CD4-positive, CD25-positive, alpha-beta regulatory T cell (primary cell): ENCODE measurements around the gene HS3ST5. TPM values are rescaled to one million over a fixed set of nuclear protein-coding genes. Genes with fewer than 3 reads are reported as not detected.

Source experiments
- ATAC-seq, 2 donors: fragments of 150-1000 bp; cut with Tn5 transposase; one replicate each; pipeline ENCODE4 v1.10.0; 2021; ENCODE audit warnings: low read depth in 2 of 2, moderate number of reproducible peaks in 2 of 2, moderate library complexity in 1 of 2
- DNase-seq, 3 donors: peaks; one replicate each; pipeline versions ENCODE4 v3.0.0 to v3.0.0-alpha.2; 2012 to 2022; ENCODE audit warnings: mixed read lengths in 1 of 3
- H3K27ac ChIP-seq: one replicate; pipeline ENCODE4 v1.7.0; 2013; ENCODE audit warnings: mild to moderate bottlenecking, low read length; ENCODE audit not compliant: insufficient read depth, poor library complexity, severe bottlenecking
- H3K27me3 ChIP-seq: one replicate; pipeline ENCODE4 v1.7.0; 2013; ENCODE audit warnings: low read length; ENCODE audit not compliant: control insufficient read depth, insufficient read depth
- H3K36me3 ChIP-seq: one replicate; pipeline ENCODE4 v1.7.0; 2013; ENCODE audit warnings: mild to moderate bottlenecking, low read length, moderate library complexity; ENCODE audit not compliant: control insufficient read depth, insufficient read depth
- H3K4me1 ChIP-seq: 2 replicates; pipeline ENCODE4 v1.7.0; 2013; ENCODE audit warnings: mild to moderate bottlenecking, low read length; ENCODE audit not compliant: insufficient read depth, control insufficient read depth, poor library complexity, severe bottlenecking
- H3K4me3 ChIP-seq: one replicate; pipeline ENCODE4 v1.7.0; 2013; ENCODE audit warnings: low read depth, mild to moderate bottlenecking, low read length, moderate library complexity
- H3K9me3 ChIP-seq, 2 experiments: 1 replicate in 1 of 2; 2 replicates in 1 of 2; pipeline ENCODE4 v1.7.0; 2013; ENCODE audit warnings: low read length in 2 of 2, mild to moderate bottlenecking in 1 of 2, moderate library complexity in 1 of 2; ENCODE audit not compliant: control insufficient read depth in 2 of 2
- H3K27ac Mint-ChIP-seq, 3 donors: one replicate each; pipeline ENCODE4 v1.8.0; 2020 to 2022; ENCODE audit warnings: mild to moderate bottlenecking in 3 of 3, mixed read lengths in 3 of 3, moderate library complexity in 2 of 3
- H3K27me3 Mint-ChIP-seq: one replicate; pipeline ENCODE4 v1.8.0; 2022; ENCODE audit warnings: mild to moderate bottlenecking, mixed read lengths
- H3K36me3 Mint-ChIP-seq: one replicate; pipeline ENCODE4 v1.8.0; 2020; ENCODE audit warnings: mixed read lengths
- H3K4me1 Mint-ChIP-seq, 4 donors: one replicate each; pipeline ENCODE4 v1.8.0; 2020 to 2022; ENCODE audit warnings: mixed read lengths in 4 of 4, mild to moderate bottlenecking in 1 of 4
- H3K4me3 Mint-ChIP-seq, 4 donors: one replicate each; pipeline ENCODE4 v1.8.0; 2020 to 2022; ENCODE audit warnings: mild to moderate bottlenecking in 4 of 4, mixed read lengths in 4 of 4, moderate library complexity in 3 of 4
- H3K9me3 Mint-ChIP-seq, 7 donors: one replicate each; pipeline ENCODE4 v1.8.0; 2020 to 2022; ENCODE audit warnings: mixed read lengths in 7 of 7, mild to moderate bottlenecking in 3 of 7, moderate library complexity in 2 of 7
- polyA plus RNA-seq, 4 donors: library from polyadenylated mRNA; unstranded; fragments of 300-500 nt; fragmentation: Illumina TruSeq; gene quantifications; one replicate each; pipeline ENCODE4 v1.2.3, GENCODE V29; 2021
- total RNA-seq: library from RNA; stranded (reverse); gene quantifications from one replicate; pipeline ENCODE4 v1.2.3, GENCODE V29; 2022

HS3ST5 gene
- total and polyA plus RNA-seq, 5 donors from 2014 or later = not detected

DNA sequence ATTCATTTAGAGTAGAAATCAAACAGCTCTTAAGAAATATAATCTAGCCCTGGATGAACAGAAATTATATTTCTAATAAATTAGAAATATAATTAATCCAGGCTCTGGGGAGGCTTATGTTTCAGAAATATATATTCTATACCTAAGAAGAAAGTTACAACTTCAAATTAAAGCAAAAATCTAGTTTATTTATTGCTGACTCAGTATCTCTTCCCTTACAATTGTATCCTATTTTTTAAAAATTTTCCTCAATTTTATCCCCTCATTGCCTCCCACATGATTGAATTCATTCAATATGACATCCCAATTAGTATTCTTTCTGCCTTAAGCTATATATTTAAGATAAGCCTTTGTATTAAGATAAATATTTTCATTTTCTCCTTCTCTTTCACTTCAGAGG, 71.4 kb downstream of the HS3ST5 start:
- H3K36me3 ChIP-seq = no peaks in the 10 kb centered on the region
- no peaks in the 10 kb centered on the region for H3K4me1 ChIP-seq
- Mint-ChIP-seq H3K27me3 (no peaks in the 10 kb centered on the region), H3K36me3 (no peaks in the 10 kb centered on the region), H3K4me1 (no peaks in the 10 kb centered on the region), H3K27ac (no peak overlapping the region), H3K9me3 (peaks cover 0 to 4% (median 0%) of the 10 kb centered on the region in 7 donors), H3K4me3 (no peak overlapping the region)
- H3K27ac ChIP-seq = no peak overlapping the region
- no peak for DNase-seq
- H3K27me3 ChIP-seq = no peaks in the 10 kb centered on the region
- no peak overlapping the region for H3K4me3 ChIP-seq
- H3K9me3 ChIP-seq = no peaks in the 10 kb centered on the region
- ATAC-seq = no peak

DNA sequence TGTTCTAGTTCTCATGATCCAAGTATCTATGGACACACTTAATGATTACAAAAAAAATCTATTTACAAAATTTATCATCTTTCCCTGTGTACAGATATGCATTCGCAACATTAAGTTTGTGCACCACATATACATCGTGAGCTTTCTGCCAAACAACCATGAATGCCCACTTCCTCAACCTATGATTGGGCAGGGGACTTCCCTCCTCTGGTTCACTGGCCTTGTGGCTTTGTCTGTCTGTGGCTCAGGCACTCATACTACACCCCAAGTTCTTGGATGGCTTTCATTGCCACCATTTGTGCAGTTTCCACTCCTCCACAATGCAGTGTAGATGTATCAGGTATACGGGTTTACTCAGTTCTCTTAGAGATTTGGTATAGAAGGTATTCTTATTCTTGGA, 74.9 kb downstream of the HS3ST5 start:
- ATAC-seq = no peak

DNA sequence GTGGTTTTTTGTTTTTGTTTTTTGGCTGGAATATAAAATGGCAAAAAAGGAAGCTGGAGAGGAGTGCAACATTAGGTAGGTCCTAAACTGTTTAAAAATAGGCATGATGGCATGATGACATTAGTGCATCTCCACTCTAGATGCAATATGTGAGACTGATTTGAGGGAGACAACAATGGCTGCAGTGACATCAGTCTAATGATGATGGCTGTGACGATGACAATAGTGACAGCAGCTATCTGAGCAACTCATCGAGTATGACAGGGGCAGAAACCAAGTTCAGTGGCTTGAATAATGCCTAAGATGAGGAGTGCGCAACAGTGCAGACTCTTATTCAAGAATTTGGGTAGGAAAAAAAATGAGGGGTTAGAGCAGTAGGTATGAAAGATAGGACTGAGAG, 82.0 kb downstream of the HS3ST5 start:
- no peaks in the 10 kb centered on the region for H3K27me3 Mint-ChIP-seq
- Histone ChIP-seq H3K27ac (no peak overlapping the region), H3K27me3 (no peaks in the 10 kb centered on the region), H3K4me3 (no peak overlapping the region), H3K36me3 (no peaks in the 10 kb centered on the region), H3K4me1 (no peaks in the 10 kb centered on the region), H3K9me3 (no peaks in the 10 kb centered on the region)
- no peak overlapping the region for H3K27ac Mint-ChIP-seq
- H3K4me1 Mint-ChIP-seq = no peaks in the 10 kb centered on the region
- ATAC-seq (no peak), DNase-seq (no peak)
- peaks cover 0 to 12% (median 0%) of the 10 kb centered on the region in 7 donors for H3K9me3 Mint-ChIP-seq
- H3K4me3 Mint-ChIP-seq = no peak overlapping the region
- no peaks in the 10 kb centered on the region for H3K36me3 Mint-ChIP-seq

More for the DNA sequence above, 74.9 kb downstream of the HS3ST5 start:
- Histone ChIP-seq H3K9me3 (no peaks in the 10 kb centered on the region), H3K36me3 (no peaks in the 10 kb centered on the region), H3K4me1 (no peaks in the 10 kb centered on the region), H3K27ac (no peak overlapping the region), H3K27me3 (no peaks in the 10 kb centered on the region), H3K4me3 (no peak overlapping the region)
- Mint-ChIP-seq H3K9me3 (peaks cover 0 to 8% (median 0%) of the 10 kb centered on the region in 7 donors), H3K4me3 (no peak overlapping the region), H3K36me3 (no peaks in the 10 kb centered on the region), H3K4me1 (no peaks in the 10 kb centered on the region), H3K27me3 (no peaks in the 10 kb centered on the region), H3K27ac (no peak overlapping the region)
- DNase-seq = no peak

DNA sequence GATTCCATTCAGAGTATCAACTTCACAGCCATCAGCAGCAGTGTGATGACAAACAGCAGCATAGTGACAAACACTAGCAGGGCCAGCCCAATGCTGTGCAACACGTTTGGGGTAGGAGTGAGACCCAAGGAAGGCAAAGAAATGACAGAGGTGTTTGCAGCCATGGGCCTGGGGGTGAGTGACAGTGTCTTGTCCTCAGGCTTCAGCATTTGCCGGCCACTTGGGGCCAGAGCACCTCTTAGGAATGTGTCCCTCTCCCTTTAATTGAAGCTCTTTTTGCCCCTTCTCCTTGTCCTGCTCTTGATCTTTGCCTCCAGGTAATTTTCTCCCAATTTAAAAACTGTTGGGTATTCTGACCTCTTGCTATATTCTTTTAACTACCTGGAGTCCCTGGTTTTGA, 84.4 kb downstream of the HS3ST5 start:
- no peak for ATAC-seq
- Mint-ChIP-seq H3K4me3 (no peak overlapping the region), H3K27ac (no peak overlapping the region), H3K27me3 (no peaks in the 10 kb centered on the region), H3K4me1 (no peaks in the 10 kb centered on the region), H3K36me3 (no peaks in the 10 kb centered on the region), H3K9me3 (peaks cover 0 to 7% (median 2%) of the 10 kb centered on the region in 7 donors)
- no peaks in the 10 kb centered on the region for H3K9me3 ChIP-seq
- H3K4me3 ChIP-seq = no peak overlapping the region
- no peaks in the 10 kb centered on the region for H3K36me3 ChIP-seq
- DNase-seq = no peak
- no peaks in the 10 kb centered on the region for H3K4me1 ChIP-seq
- H3K27me3 ChIP-seq = no peaks in the 10 kb centered on the region
- H3K27ac ChIP-seq = no peak overlapping the region

DNA sequence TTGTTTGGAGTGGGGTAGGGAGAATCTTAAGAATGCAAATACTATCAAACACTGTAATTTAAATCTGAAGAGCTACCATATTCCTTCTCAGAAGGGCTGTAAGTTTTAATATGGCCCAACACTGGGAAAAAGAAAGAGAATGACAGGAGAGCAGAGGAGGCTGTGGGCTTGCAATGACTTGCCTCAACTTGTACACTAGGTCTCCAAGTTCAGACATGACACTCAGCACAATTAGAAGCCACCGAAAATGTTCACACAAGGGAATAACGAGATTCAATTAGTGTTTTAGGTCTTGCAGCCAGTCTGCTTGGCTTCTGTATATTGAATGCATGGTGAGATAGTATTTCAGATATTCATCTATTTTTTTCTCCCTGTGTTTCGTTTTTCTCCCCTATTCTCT, 89.4 kb downstream of the HS3ST5 start:
- Histone ChIP-seq H3K4me1 (no peaks in the 10 kb centered on the region), H3K9me3 (no peaks in the 10 kb centered on the region), H3K27ac (no peak overlapping the region), H3K27me3 (no peaks in the 10 kb centered on the region), H3K4me3 (no peak overlapping the region), H3K36me3 (no peaks in the 10 kb centered on the region)
- no peaks in the 10 kb centered on the region for H3K36me3 Mint-ChIP-seq
- peaks cover 0 to 6% (median 2%) of the 10 kb centered on the region in 7 donors for H3K9me3 Mint-ChIP-seq
- ATAC-seq (no peak), DNase-seq (no peak)
- H3K4me3 Mint-ChIP-seq = no peak overlapping the region
- H3K4me1 Mint-ChIP-seq = no peaks in the 10 kb centered on the region
- H3K27me3 Mint-ChIP-seq = no peaks in the 10 kb centered on the region
- H3K27ac Mint-ChIP-seq = no peak overlapping the region

DNA sequence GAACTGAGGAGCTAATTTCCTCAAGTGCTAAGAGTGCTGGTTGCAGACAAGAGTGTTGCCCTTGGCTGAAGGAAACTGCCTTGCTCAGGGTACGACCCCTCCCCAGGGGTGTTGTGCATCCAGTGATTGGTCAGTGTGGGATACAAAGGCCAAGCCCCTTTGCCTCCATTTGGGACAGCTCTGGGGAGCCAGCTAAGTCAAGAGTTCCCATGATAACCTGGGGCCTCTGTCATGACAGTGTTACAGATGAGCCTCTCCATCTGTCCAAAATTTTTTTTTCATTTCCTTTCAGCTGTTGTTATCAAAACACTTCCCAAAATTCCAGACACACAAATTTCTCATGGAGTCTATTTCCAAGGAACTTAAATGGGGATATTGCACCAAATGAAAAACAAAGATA, 93.3 kb downstream of the HS3ST5 start:
- no peak for DNase-seq
- Histone ChIP-seq H3K9me3 (no peaks in the 10 kb centered on the region), H3K4me1 (no peaks in the 10 kb centered on the region), H3K36me3 (no peaks in the 10 kb centered on the region), H3K4me3 (no peak overlapping the region), H3K27ac (no peak overlapping the region), H3K27me3 (no peaks in the 10 kb centered on the region)
- Mint-ChIP-seq H3K4me3 (no peak overlapping the region), H3K27me3 (no peaks in the 10 kb centered on the region), H3K27ac (no peak overlapping the region), H3K4me1 (no peaks in the 10 kb centered on the region), H3K9me3 (peaks cover 0 to 7% (median 2%) of the 10 kb centered on the region in 7 donors), H3K36me3 (no peaks in the 10 kb centered on the region)
- no peak for ATAC-seq

DNA sequence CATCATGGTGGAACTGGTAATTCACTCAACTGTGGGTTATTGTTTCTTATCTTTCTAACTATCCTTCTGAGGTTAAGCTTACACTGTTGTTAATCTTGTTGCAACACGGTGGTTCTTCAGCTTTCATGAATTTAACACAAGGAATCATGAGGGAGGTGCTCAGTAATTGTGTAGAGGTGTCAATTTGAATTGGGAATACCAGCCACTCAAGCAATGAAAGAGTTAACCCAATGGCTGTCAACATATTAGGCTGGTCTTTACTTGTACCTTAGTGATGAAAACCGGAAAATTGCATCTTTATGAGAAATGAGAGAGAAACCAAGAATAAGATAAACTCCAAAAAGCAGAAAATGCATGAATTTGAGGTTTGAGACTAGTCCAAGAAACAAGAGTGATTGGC, 95.7 kb downstream of the HS3ST5 start:
- Mint-ChIP-seq H3K27me3 (no peaks in the 10 kb centered on the region), H3K4me1 (no peaks in the 10 kb centered on the region), H3K27ac (no peak overlapping the region), H3K9me3 (peaks cover 0 to 6% (median 0%) of the 10 kb centered on the region in 7 donors), H3K4me3 (no peak overlapping the region), H3K36me3 (no peaks in the 10 kb centered on the region)
- no peaks in the 10 kb centered on the region for H3K4me1 ChIP-seq
- no peak for ATAC-seq
- no peak for DNase-seq
- H3K27me3 ChIP-seq = no peaks in the 10 kb centered on the region
- H3K4me3 ChIP-seq = no peak overlapping the region
- no peaks in the 10 kb centered on the region for H3K9me3 ChIP-seq
- no peak overlapping the region for H3K27ac ChIP-seq
- no peaks in the 10 kb centered on the region for H3K36me3 ChIP-seq

DNA sequence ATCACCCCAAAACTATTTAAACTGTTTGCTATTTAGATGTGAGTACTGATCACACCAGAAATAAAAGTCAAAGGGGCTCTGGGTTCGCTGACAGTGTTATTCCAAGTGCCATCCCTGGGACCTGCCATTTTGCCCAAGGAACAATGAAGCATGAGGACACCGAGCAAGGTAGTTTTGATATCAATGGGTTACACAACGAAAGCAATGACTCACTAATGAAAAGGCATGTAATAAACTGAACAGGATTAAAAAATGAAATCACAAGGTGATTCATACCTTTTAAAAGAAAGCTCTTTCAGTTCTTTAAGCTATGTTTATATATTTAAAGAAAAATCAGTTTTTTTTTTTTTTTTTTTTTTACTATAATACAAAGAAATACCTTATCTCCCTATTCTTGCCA, 102.0 kb downstream of the HS3ST5 start:
- Mint-ChIP-seq H3K36me3 (no peaks in the 10 kb centered on the region), H3K4me1 (no peaks in the 10 kb centered on the region), H3K4me3 (no peak overlapping the region), H3K9me3 (peaks cover 0 to 8% (median 4%) of the 10 kb centered on the region in 7 donors), H3K27me3 (no peaks in the 10 kb centered on the region), H3K27ac (no peak overlapping the region)
- Histone ChIP-seq H3K27me3 (no peaks in the 10 kb centered on the region), H3K36me3 (no peaks in the 10 kb centered on the region), H3K4me3 (no peak overlapping the region), H3K4me1 (no peaks in the 10 kb centered on the region), H3K9me3 (no peaks in the 10 kb centered on the region), H3K27ac (no peak overlapping the region)
- ATAC-seq = no peak
- DNase-seq = no peak
